ENCODE results near the gene ILK.

The ILK gene

GRCh38 chr11:6603287-6604080 is at the start of gene ILK, which contains the start of gene RRP8:
TSS of gene ILK (plus strand) at chr11:6603774. CDS start at chr11:6604272, 498 bp downstream.
TSS of gene RRP8 (minus strand) at chr11:6603616. CDS start at chr11:6603502, 114 bp downstream.
- peak; percentile 18 for TF ChIP-seq CTCF (IDR thresholded peaks at IDR 0.05; ENCODE audit: low read depth, low read length)
- H3K4me3 ChIP-seq (replicated peaks in 1 of 2; ENCODE audit: low read depth in 2 of 2, low read length in 2 of 2) = peak within 1 kb of the TSS; percentile 88 to 97
- peak; percentile 90 to 93 for DNase-seq (ENCODE audit: low read depth in 2 of 2)

- H3K4me3 ChIP-seq (replicated peaks in 1 of 2; ENCODE audit: low read depth in 2 of 2, low read length in 2 of 2) = no peak overlapping the region
Measured at GRCh38 chr11:6554828-6555706, 48.5 kb upstream of the ILK start.

GRCh38 chr11:6556139-6556949 is 47.2 kb upstream of the ILK start:
- H3K4me3 ChIP-seq (replicated peaks in 1 of 2; ENCODE audit: low read depth in 2 of 2, low read length in 2 of 2) = no peak overlapping the region
- no peak for DNase-seq (ENCODE audit: low read depth in 2 of 2)
- TF ChIP-seq CTCF (IDR thresholded peaks at IDR 0.05; ENCODE audit: low read depth, low read length) = no peak

More at GRCh38 chr11:6554828-6555706, 48.5 kb upstream of the ILK start:
- TF ChIP-seq CTCF (IDR thresholded peaks at IDR 0.05; ENCODE audit: low read depth, low read length) = no peak
- DNase-seq (ENCODE audit: low read depth in 2 of 2) = no peak

- no peak overlapping the region for H3K4me3 ChIP-seq (replicated peaks in 1 of 2; ENCODE audit: low read depth in 2 of 2, low read length in 2 of 2)
- no peak for TF ChIP-seq CTCF (IDR thresholded peaks at IDR 0.05; ENCODE audit: low read depth, low read length)
- DNase-seq (ENCODE audit: low read depth in 2 of 2) = no peak
Measured at GRCh38 chr11:6557063-6557462, 46.5 kb upstream of the ILK start.

GRCh38 chr11:6557761-6558674 is 45.6 kb upstream of the ILK start:
- no peak for TF ChIP-seq CTCF (IDR thresholded peaks at IDR 0.05; ENCODE audit: low read depth, low read length)
- no peak for DNase-seq (ENCODE audit: low read depth in 2 of 2)
- H3K4me3 ChIP-seq (replicated peaks in 1 of 2; ENCODE audit: low read depth in 2 of 2, low read length in 2 of 2) = no peak overlapping the region
